HCT116 (cell line): ENCODE results near the gene TECTA. TPM values are rescaled to one million over a fixed set of nuclear protein-coding genes. Genes with fewer than 3 reads are reported as not detected.

ENCODE experiments used
- ATAC-seq: fragments of 200-7000 bp; cut with Tn5 transposase; 2 replicates; pipeline ENCODE4 v1.9.1; 2020; ENCODE audit warnings: mild to moderate bottlenecking, moderate library complexity
- BruUV-seq: library from RNA; stranded (reverse); fragments of 400-500 nt; replicated peaks from 2 replicates; lab custom pipeline; 2021; lab: Mats Ljungman, UMichigan
- CTCF ChIA-PET: fragments of 300-600 bp; sonication (Branson Sonifier 250); formaldehyde crosslinking; loops from one replicate; lab custom pipeline; 2021; ENCODE audit warnings: antibody characterized with exemption; lab: Charles Lee
- POLR2A ChIA-PET: fragments of 300-600, 350-600 bp; sonication (Branson Sonifier 250); formaldehyde crosslinking; loops from one replicate; lab custom pipeline; 2021; ENCODE audit warnings: antibody characterized with exemption; lab: Charles Lee
- RAD21 ChIA-PET, 2 experiments: fragments of 300-600 bp; sonication (Branson Sonifier 250); formaldehyde crosslinking; loops; one replicate each; lab custom pipeline; 2023; ENCODE audit warnings: low total read pairs in 2 of 2; ENCODE audit not compliant: uncharacterized antibody in 2 of 2, unreplicated experiment in 2 of 2, low non-redundant PET in 1 of 2; lab: Charles Lee
- DNase-seq: peaks from one replicate; pipeline ENCODE4 v3.0.0-alpha.2; 2010; ENCODE audit warnings: low read depth, low spot score
- H2AFZ ChIP-seq: fragments of 200-600 bp; shearing (Covaris generic), sonication (generic); 2 replicates; pipeline ENCODE4 v1.6.1; 2017; ENCODE audit warnings: low read depth, mixed run types, mixed read lengths, antibody characterized with exemption, low read length; ENCODE audit not compliant: poor library complexity, severe bottlenecking
- H3K27ac ChIP-seq: 2 replicates; pipeline ENCODE4 v1.5.1; 2012; ENCODE audit warnings: low read depth, low read length
- H3K27me3 ChIP-seq: fragments of 200-600 bp; sonication (generic); 2 replicates; pipeline ENCODE4 v1.6.1; 2016; ENCODE audit warnings: mixed run types, low read length, mixed read lengths; ENCODE audit not compliant: insufficient read depth
- H3K36me3 ChIP-seq, 2 experiments: fragments of 200-500 bp in 1 of 2; fragments of 200-600 bp in 1 of 2; sonication (Bioruptor generic) in 1 of 2; sonication (generic) in 1 of 2; 2 replicates each; pipeline versions ENCODE4 v1.5.1 to v1.6.1; 2014 to 2016; ENCODE audit warnings: low read length in 2 of 2, inconsistent platforms in 1 of 2, mixed read lengths in 1 of 2, mixed run types in 1 of 2; ENCODE audit not compliant: insufficient read depth in 2 of 2, control insufficient read depth in 1 of 2
- H3K4me1 ChIP-seq, 2 experiments: fragments of 200-600 bp in 1 of 2; sonication (generic) in 1 of 2; 2 replicates each; pipeline versions ENCODE4 v1.5.1 to v1.6.1; 2012 to 2017; ENCODE audit warnings: low read length in 2 of 2, inconsistent platforms in 1 of 2, mild to moderate bottlenecking in 1 of 2, mixed read lengths in 1 of 2, mixed run types in 1 of 2, moderate library complexity in 1 of 2; ENCODE audit not compliant: insufficient read depth in 2 of 2, control insufficient read depth in 1 of 2
- H3K4me2 ChIP-seq: fragments of 200-600 bp; sonication (generic); 2 replicates; pipeline ENCODE4 v1.6.1; 2017; ENCODE audit warnings: mixed run types, low read length, mixed read lengths
- H3K4me3 ChIP-seq, 2 experiments: fragments of 200-600 bp in 1 of 2; sonication (generic) in 1 of 2; replicated peaks in 1 of 2; 2 replicates each; pipeline ENCODE4 v1.5.1; 2011 to 2016; ENCODE audit warnings: low read length in 2 of 2, control low read depth in 1 of 2, low read depth in 1 of 2, mild to moderate bottlenecking in 1 of 2, mixed read lengths in 1 of 2, mixed run types in 1 of 2
- H3K79me2 ChIP-seq: fragments of 200-600 bp; sonication (generic); 2 replicates; pipeline ENCODE4 v1.6.1; 2017; ENCODE audit warnings: mild to moderate bottlenecking, mixed run types, low read length, moderate library complexity, mixed read lengths; ENCODE audit not compliant: insufficient read depth
- H3K9ac ChIP-seq: fragments of 200-600 bp; sonication (generic); 2 replicates; pipeline ENCODE4 v1.6.1; 2016; ENCODE audit warnings: low read length, mixed read lengths
- H3K9me2 ChIP-seq: fragments of 200-600 bp; sonication (generic), shearing (Covaris generic); 2 replicates; pipeline ENCODE4 v1.6.1; 2017; ENCODE audit warnings: mixed run types, mild to moderate bottlenecking, moderate library complexity; ENCODE audit not compliant: insufficient read depth
- H3K9me3 ChIP-seq, 2 experiments: fragments of 200-500 bp in 1 of 2; fragments of 200-600 bp in 1 of 2; sonication (Bioruptor generic) in 1 of 2; sonication (generic) in 1 of 2; 2 replicates each; pipeline ENCODE4 v1.6.1; 2014 to 2017; ENCODE audit warnings: low read length in 2 of 2, mixed read lengths in 2 of 2, inconsistent platforms in 1 of 2, low read depth in 1 of 2, mild to moderate bottlenecking in 1 of 2, mixed run types in 1 of 2, moderate library complexity in 1 of 2; ENCODE audit not compliant: control insufficient read depth in 1 of 2, insufficient read depth in 1 of 2
- H4K20me1 ChIP-seq: fragments of 200-600 bp; sonication (generic), shearing (Covaris generic); 2 replicates; pipeline ENCODE4 v1.6.1; 2017; ENCODE audit warnings: mixed run types, mild to moderate bottlenecking, moderate library complexity; ENCODE audit not compliant: insufficient read depth
- ATF3 ChIP-seq: IDR thresholded peaks from 2 replicates; pipeline ENCODE4 v1.6.1; 2012
- CBX3 ChIP-seq: IDR thresholded peaks from 2 replicates; pipeline ENCODE4 v1.6.1; 2012; ENCODE audit warnings: low read depth
- CTCF ChIP-seq, 3 experiments: fragments of 200-600 bp in 1 of 3; sonication (generic) in 1 of 3; IDR thresholded peaks in 2 of 3; conservative IDR thresholded peaks in 1 of 3; 2 replicates each; pipeline ENCODE4 v1.5.1; 2012 to 2017; ENCODE audit warnings: low read depth in 2 of 3, low read length in 2 of 3, antibody characterized with exemption in 1 of 3, borderline replicate concordance in 1 of 3, control low read depth in 1 of 3, mild to moderate bottlenecking in 1 of 3, mixed read lengths in 1 of 3, mixed run types in 1 of 3, moderate library complexity in 1 of 3; ENCODE audit not compliant: insufficient read depth in 1 of 3
- ELF1 ChIP-seq: IDR thresholded peaks from 2 replicates; pipeline ENCODE4 v1.6.1; 2012; ENCODE audit warnings: low read depth, borderline replicate concordance
- EZH2phosphoT487 ChIP-seq: fragments of 200-600 bp; IDR thresholded peaks from 2 replicates; pipeline ENCODE4 v1.6.1; 2018; ENCODE audit warnings: antibody characterized with exemption, borderline replicate concordance
- JUND ChIP-seq: IDR thresholded peaks from 2 replicates; pipeline ENCODE4 v1.6.1; 2012
- MAX ChIP-seq: IDR thresholded peaks from 2 replicates; pipeline ENCODE4 v1.6.1; 2012
- POLR2A ChIP-seq: IDR thresholded peaks from 2 replicates; pipeline ENCODE4 v1.7.0; 2011; ENCODE audit warnings: borderline replicate concordance; ENCODE audit not compliant: insufficient read depth, insufficient read length; ENCODE audit errors: extremely low read depth
- POLR2AphosphoS5 ChIP-seq: IDR thresholded peaks from 2 replicates; pipeline ENCODE4 v1.6.1; 2011; ENCODE audit warnings: mild to moderate bottlenecking, low read depth, low read length, moderate library complexity
- RAD21 ChIP-seq: IDR thresholded peaks from 2 replicates; pipeline ENCODE4 v1.6.1; 2012; ENCODE audit warnings: low read depth, mild to moderate bottlenecking
- REST ChIP-seq: IDR thresholded peaks from 2 replicates; pipeline ENCODE4 v1.6.1; 2012; ENCODE audit warnings: low read depth
- SIN3A ChIP-seq: IDR thresholded peaks from 2 replicates; pipeline ENCODE4 v1.6.1; 2012; ENCODE audit warnings: low read depth
- SP1 ChIP-seq: IDR thresholded peaks from 2 replicates; pipeline ENCODE4 v1.6.1; 2012; ENCODE audit warnings: low read depth
- SRF ChIP-seq: IDR thresholded peaks from 2 replicates; pipeline ENCODE4 v1.6.1; 2012; ENCODE audit warnings: low read depth
- YY1 ChIP-seq: IDR thresholded peaks from 2 replicates; pipeline ENCODE4 v1.6.1; 2011; ENCODE audit warnings: low read length, low read depth, moderate library complexity, mild to moderate bottlenecking; ENCODE audit not compliant: insufficient replicate concordance; ENCODE audit errors: extremely low read depth
- ZFX ChIP-seq: fragments of 450-650 bp; IDR thresholded peaks from 2 replicates; pipeline ENCODE4 v1.6.1; 2017
- intact Hi-C: fragments of 100-400 bp; cut with micrococcal nuclease; formaldehyde crosslinking; loops from 2 replicates; pipeline ENCODE4 v1.10.0; 2022
- total RNA-seq: library from RNA; stranded (reverse); gene quantifications from one replicate; pipeline ENCODE4 v1.2.1, GENCODE V29; 2021; ENCODE audit not compliant: unreplicated experiment

TECTA gene
- total RNA-seq, 1 experiment from 2014 or later = 0.81 TPM

- Histone ChIP-seq H3K4me2 (no peak overlapping the region), H3K4me3 (no peak overlapping the region), H3K27me3 (peaks cover 8% of the 10 kb centered on the region; the same call in 1 of the 2 replicates)
- POLR2A ChIA-PET = no interaction called here
- no peak for TF ChIP-seq CBX3
- TF ChIP-seq ELF1 = no peak
- no peak for TF ChIP-seq POLR2A
- TF ChIP-seq SIN3A = no peak
- TF ChIP-seq REST = no peak
- no peak for TF ChIP-seq ZFX
- TF ChIP-seq POLR2AphosphoS5 = no peak
- no peak for TF ChIP-seq MAX
- no peak for TF ChIP-seq YY1
- TF ChIP-seq JUND = no peak
- TF ChIP-seq EZH2phosphoT487 = no peak
- no peak for TF ChIP-seq SRF
- no peak for TF ChIP-seq SP1
- no peak for TF ChIP-seq RAD21
- TF ChIP-seq ATF3 = no peak
- no peak for TF ChIP-seq CTCF (IDR thresholded peaks at IDR 0.05 in 2 of 3, conservative IDR thresholded peaks at IDR 0.05 in 1 of 3; ENCODE audit: borderline replicate concordance in 1 of 3, insufficient read depth in 1 of 3, low read depth in 2 of 3, low read length in 2 of 3)
- TF ChIP-seq, all 23 proteins: peak for 0
- Histone ChIP-seq H2AFZ (no peak overlapping the region), H3K27ac (no peak overlapping the region), H3K9me2 (no peaks in the 10 kb centered on the region), H4K20me1 (no peaks in the 10 kb centered on the region), H3K4me1 (no peaks in the 10 kb centered on the region), H3K36me3 (no peaks in the 10 kb centered on the region), H3K9me3 (no peaks in the 10 kb centered on the region), H3K79me2 (no peaks in the 10 kb centered on the region), H3K9ac (no peak overlapping the region)
- no peak for DNase-seq
- no TSS peak for BruUV-seq
- no peak for ATAC-seq
- ChIA-PET CTCF (interaction anchor here (1.6 kb wide), 1 partner anchor 40 kb away, joined by 4 read pairs; no protein-coding TSS in a partner anchor), RAD21 (no interaction called here)
- intact Hi-C loops = no loop called here
Measured at GRCh38 chr11:121235057-121235456, 134.0 kb downstream of the TECTA start.
